Stimulated activated naive CD8-positive, alpha-beta T cell treated with anti-CD3 and anti-CD28 coated beads, Interleukin-15, Interleukin-2, amounts not matched to agents 100 ng/mL and 50 ng/mL, for 24 hours (primary cell): ENCODE data around the gene TAOK1.

Experiments
- H3K27ac Mint-ChIP-seq: one replicate; pipeline ENCODE4 v1.8.0; 2021; ENCODE audit warnings: mild to moderate bottlenecking, mixed read lengths
- H3K27me3 Mint-ChIP-seq: one replicate; pipeline ENCODE4 v1.8.0; 2021; ENCODE audit warnings: mixed read lengths
- H3K36me3 Mint-ChIP-seq: one replicate; pipeline ENCODE4 v1.8.0; 2021; ENCODE audit warnings: low read depth, mixed read lengths
- H3K4me1 Mint-ChIP-seq: one replicate; pipeline ENCODE4 v1.8.0; 2021; ENCODE audit warnings: low read depth, mixed read lengths
- H3K4me3 Mint-ChIP-seq: one replicate; pipeline ENCODE4 v1.8.0; 2021; ENCODE audit warnings: mild to moderate bottlenecking, mixed read lengths
- H3K9me3 Mint-ChIP-seq: one replicate; pipeline ENCODE4 v1.8.0; 2021; ENCODE audit warnings: mixed read lengths

The TAOK1 gene

DNA sequence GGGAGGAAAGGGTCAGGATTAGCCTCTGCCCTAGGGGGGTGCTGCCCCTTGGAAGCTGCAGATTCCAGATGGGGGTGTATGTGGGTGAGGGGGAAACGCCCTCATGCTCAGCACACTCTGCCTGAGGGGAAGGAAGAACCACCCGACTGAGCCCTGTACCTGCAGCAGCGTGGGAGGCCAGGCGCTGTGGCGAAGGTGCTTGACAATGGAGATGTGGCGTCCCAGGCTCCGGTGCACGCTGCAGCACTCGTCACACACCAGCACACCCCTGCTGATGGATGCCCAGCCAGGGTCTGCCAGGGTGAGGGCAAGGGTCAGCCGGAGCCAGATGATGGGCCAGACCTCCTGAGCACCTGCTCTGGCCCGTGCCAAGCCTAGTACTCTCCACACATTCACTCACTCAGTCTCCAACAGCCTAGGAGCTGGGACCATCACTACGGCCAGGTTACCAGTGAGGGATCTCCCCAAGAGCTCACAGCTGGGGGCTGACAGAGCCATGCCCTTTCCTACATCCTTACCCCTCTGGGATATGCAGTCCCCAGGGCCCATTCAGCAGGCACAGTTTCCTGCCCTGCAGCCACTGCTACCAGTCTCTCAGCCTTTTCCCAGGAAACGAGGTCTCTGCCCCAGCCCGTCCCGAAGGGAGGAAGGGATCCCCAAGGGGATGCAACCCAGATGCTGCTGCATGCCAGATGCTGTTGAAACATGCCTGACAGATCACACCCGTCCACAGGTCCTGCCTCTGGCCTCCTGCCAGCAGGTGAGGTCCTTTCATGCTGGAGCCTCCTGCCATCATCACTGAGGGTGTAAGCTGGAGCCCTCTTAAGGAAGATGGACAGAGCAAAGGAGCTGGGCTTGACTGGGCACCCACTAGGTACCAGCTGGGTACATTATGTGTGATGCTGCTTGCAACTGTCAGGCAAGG lies 193.4 kb downstream of the TAOK1 start:
- Mint-ChIP-seq H3K27ac (peak overlapping the region; percentile 43), H3K9me3 (no peaks in the 10 kb centered on the region), H3K36me3 (peaks cover 39% of the 10 kb centered on the region), H3K27me3 (no peaks in the 10 kb centered on the region), H3K4me1 (peaks cover 54% of the 10 kb centered on the region), H3K4me3 (no peak overlapping the region)

- H3K4me3 Mint-ChIP-seq: peak overlapping the region; percentile 23
- peak overlapping the region; percentile 81 for H3K27ac Mint-ChIP-seq
- peaks cover 38% of the 10 kb centered on the region for H3K36me3 Mint-ChIP-seq
- H3K4me1 Mint-ChIP-seq: peaks cover 54% of the 10 kb centered on the region
- no peaks in the 10 kb centered on the region for H3K27me3 Mint-ChIP-seq
- H3K9me3 Mint-ChIP-seq: no peaks in the 10 kb centered on the region
Measured at GRCh38 chr17:29584452-29585079, 194.4 kb downstream of the TAOK1 start.

DNA sequence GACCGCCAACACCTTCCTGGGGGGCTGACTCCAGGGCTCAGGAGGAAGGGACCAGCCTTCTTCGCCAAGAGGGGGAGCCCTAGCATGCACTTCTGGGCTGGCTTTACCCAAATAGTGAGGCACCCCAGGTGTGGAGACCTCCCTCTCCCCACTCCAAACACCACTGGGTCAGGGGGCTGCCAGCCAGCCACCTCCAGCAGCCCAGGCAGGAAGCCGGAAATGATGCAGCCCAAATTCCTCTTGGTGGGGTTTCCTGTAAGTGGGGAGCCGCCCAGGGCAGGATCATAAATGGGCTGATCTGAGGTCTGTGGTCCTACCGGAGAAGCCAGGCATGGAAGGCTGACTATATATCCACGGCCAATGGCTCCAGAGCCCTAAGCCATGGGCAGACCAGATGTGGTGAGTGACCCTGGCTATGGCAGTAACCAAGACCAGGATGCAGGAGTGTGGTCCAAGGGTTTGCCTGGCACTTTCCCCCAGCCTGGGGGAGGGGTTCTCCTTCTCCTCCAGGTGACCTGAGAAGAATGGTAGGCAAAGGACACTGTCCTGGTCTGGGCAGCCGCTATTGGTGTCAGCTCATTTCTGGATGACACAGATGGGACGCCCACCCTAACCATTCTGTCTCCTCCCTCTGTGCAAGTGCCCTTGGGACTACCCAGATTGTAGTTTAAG lies 195.1 kb downstream of the TAOK1 start:
- Mint-ChIP-seq H3K4me3 (peak overlapping the region; percentile 43), H3K27ac (peak overlapping the region; percentile 81), H3K27me3 (no peaks in the 10 kb centered on the region), H3K36me3 (peaks cover 31% of the 10 kb centered on the region), H3K4me1 (peaks cover 59% of the 10 kb centered on the region), H3K9me3 (no peaks in the 10 kb centered on the region)

- no peaks in the 10 kb centered on the region for H3K9me3 Mint-ChIP-seq
- H3K4me1 Mint-ChIP-seq: peaks cover 69% of the 10 kb centered on the region
- H3K27ac Mint-ChIP-seq: peak overlapping the region; percentile 92
- peak overlapping the region; percentile 94 for H3K4me3 Mint-ChIP-seq
- H3K27me3 Mint-ChIP-seq: no peaks in the 10 kb centered on the region
- H3K36me3 Mint-ChIP-seq: peaks cover 21% of the 10 kb centered on the region
Measured at GRCh38 chr17:29586676-29587469, 196.7 kb downstream of the TAOK1 start.

DNA sequence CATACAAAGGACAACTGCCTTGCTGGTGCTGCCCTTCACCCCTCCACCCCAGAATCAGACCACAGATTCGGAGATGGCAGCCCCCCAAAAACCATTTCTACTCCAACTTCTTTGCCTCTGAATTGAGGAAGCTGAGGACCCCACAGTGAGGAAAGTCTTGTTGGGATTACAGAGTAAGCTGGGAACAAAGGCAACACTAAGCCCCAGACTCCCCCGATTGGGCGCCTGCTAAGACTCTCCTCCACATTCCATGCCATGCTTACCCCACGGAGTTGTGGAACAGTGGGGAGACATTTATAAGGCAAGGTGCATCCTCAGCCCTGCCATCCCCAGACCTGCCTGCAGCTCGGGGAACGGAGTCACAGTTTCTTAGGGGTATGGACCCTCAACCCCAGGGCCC lies 197.4 kb downstream of the TAOK1 start:
- Mint-ChIP-seq H3K27me3 (no peaks in the 10 kb centered on the region), H3K9me3 (no peaks in the 10 kb centered on the region), H3K4me1 (peaks cover 73% of the 10 kb centered on the region), H3K36me3 (peaks cover 14% of the 10 kb centered on the region), H3K27ac (peak overlapping the region; percentile 92), H3K4me3 (peak overlapping the region; percentile 94)

DNA sequence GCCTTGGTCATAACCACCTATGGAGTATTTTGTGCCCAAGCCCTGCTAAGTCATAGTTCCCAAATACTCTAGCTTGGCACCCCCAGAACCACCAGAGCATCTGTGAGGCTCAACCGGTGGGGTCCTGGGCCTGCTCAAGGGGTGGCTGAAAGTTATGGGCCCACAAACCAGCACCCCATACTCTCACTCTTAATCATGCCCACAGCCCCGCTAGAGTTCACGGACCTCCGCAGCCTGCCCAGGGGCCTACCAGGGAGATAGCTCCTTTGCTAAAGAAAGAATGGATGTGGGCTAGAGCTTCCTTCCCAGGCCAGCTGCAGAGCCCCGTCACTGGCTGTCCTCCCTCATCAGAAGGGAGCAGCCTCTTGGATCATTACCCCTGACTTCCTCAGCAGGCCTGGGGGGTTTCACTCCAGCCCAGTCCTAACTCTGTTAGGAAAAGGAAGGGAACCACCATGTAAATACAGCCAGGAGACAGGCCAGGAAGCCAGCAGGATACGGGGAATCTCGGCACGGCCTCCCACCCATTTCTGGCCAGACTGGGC lies 197.9 kb downstream of the TAOK1 start:
- H3K36me3 Mint-ChIP-seq: peaks cover 11% of the 10 kb centered on the region
- no peaks in the 10 kb centered on the region for H3K9me3 Mint-ChIP-seq
- peaks cover 76% of the 10 kb centered on the region for H3K4me1 Mint-ChIP-seq
- H3K27me3 Mint-ChIP-seq: no peaks in the 10 kb centered on the region
- H3K4me3 Mint-ChIP-seq: peak overlapping the region; percentile 94
- H3K27ac Mint-ChIP-seq: peak overlapping the region; percentile 92

DNA sequence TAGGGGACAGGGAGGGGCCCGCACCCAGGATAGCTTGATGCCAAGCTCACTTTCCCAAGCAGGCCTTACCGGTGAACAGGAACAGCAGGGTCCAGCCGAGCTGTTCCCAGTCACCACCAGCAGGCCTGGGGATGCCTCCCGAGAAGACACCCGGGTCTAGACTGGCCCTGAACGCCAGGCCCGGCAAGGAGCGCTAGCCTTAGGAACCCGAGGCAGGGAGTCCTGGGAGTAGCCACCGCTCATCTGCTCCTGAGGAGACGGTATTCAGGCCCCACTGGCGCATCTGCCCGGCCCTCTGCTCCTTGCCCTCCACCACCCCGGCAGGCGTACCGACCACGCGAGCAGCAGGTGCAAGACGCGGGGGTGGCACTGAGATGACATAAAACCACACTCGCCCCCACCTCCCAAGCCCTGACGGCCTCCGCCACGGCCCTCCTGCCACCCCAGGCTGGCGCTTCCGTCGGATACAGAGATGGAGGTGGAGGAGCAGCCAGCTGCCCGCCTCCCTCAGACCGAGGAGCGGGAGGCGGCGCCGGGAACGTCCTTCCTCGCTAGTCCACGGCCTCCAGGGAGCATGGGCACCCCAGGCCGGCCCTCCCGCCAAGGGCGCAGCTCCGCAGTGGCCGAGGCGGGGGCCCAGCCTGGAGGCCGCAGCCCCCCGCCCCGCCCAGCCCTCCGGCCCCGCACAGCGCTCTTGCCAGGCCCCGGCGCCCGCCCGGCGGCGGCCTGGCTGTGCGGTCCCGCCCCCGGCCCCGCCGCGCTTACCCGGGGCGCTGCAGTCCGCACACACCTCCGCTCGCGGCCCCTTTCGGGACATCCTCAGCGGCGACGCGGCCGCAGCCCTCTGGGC lies 198.6 kb downstream of the TAOK1 start:
- peaks cover 77% of the 10 kb centered on the region for H3K4me1 Mint-ChIP-seq
- no peaks in the 10 kb centered on the region for H3K9me3 Mint-ChIP-seq
- peak overlapping the region; percentile 94 for H3K4me3 Mint-ChIP-seq
- peak overlapping the region; percentile 92 for H3K27ac Mint-ChIP-seq
- H3K27me3 Mint-ChIP-seq: no peaks in the 10 kb centered on the region
- peaks cover 4% of the 10 kb centered on the region for H3K36me3 Mint-ChIP-seq

- no peaks in the 10 kb centered on the region for H3K27me3 Mint-ChIP-seq
- peaks cover 78% of the 10 kb centered on the region for H3K4me1 Mint-ChIP-seq
- no peaks in the 10 kb centered on the region for H3K9me3 Mint-ChIP-seq
- H3K36me3 Mint-ChIP-seq: no peaks in the 10 kb centered on the region
- peak within 1 kb of the TSS; percentile 92 for H3K27ac Mint-ChIP-seq
- H3K4me3 Mint-ChIP-seq: peak within 1 kb of the TSS; percentile 94
Measured at GRCh38 chr17:29589524-29590410, 199.6 kb downstream of the TAOK1 start, which contains the start of gene GIT1. TSS of gene GIT1 (minus strand) at chr17:29589648. CDS start at chr17:29589378, 270 bp downstream.

- no peaks in the 10 kb centered on the region for H3K36me3 Mint-ChIP-seq
- no peaks in the 10 kb centered on the region for H3K27me3 Mint-ChIP-seq
- peak overlapping the region; percentile 86 for H3K27ac Mint-ChIP-seq
- H3K4me1 Mint-ChIP-seq: peaks cover 73% of the 10 kb centered on the region
- H3K9me3 Mint-ChIP-seq: no peaks in the 10 kb centered on the region
- peak overlapping the region; percentile 88 for H3K4me3 Mint-ChIP-seq
Measured at GRCh38 chr17:29590411-29591145, 200.4 kb downstream of the TAOK1 start.

- Mint-ChIP-seq H3K4me3 (peak overlapping the region; percentile 74), H3K36me3 (no peaks in the 10 kb centered on the region), H3K4me1 (peaks cover 66% of the 10 kb centered on the region), H3K9me3 (no peaks in the 10 kb centered on the region), H3K27ac (peak overlapping the region; percentile 86), H3K27me3 (no peaks in the 10 kb centered on the region)
Measured at GRCh38 chr17:29591146-29591736, 201.1 kb downstream of the TAOK1 start.

GRCh38 chr17:29591737-29592608 lies 201.8 kb downstream of the TAOK1 start:
- no peaks in the 10 kb centered on the region for H3K27me3 Mint-ChIP-seq

More at GRCh38 chr17:29591737-29592608, 201.8 kb downstream of the TAOK1 start:
- Mint-ChIP-seq H3K9me3 (no peaks in the 10 kb centered on the region), H3K27ac (peak overlapping the region; percentile 86), H3K4me1 (peaks cover 60% of the 10 kb centered on the region), H3K36me3 (no peaks in the 10 kb centered on the region), H3K4me3 (peak overlapping the region; percentile 74)
